GM19452 (cell line): ENCODE data around the gene DELE1.
"Not testable (repeated sequence)": the region's sequence is repeated elsewhere in the genome, so short reads cannot be mapped to it uniquely, and the experiment has no call there.

Experiments used
- ATAC-seq: cut with Tn5 transposase; IDR thresholded peaks from one replicate; pipeline ENCODE4 v1.9.1; 2021; ENCODE audit not compliant: unreplicated experiment

Gene DELE1

GRCh38 chr5:141922827-141923447 lies 734 bp upstream of the DELE1 start:
- not testable (repeated sequence) for ATAC-seq

- no peak for ATAC-seq
Observed at GRCh38 chr5:141926434-141926833, 2.8 kb downstream of the DELE1 start.

- ATAC-seq = no peak
Observed at GRCh38 chr5:141928051-141928450, 4.4 kb downstream of the DELE1 start.

- ATAC-seq = no peak
Observed at GRCh38 chr5:141929398-141930058, 5.9 kb downstream of the DELE1 start.

GRCh38 chr5:141931694-141932093 lies 8.0 kb downstream of the DELE1 start:
- no peak for ATAC-seq

- no peak for ATAC-seq
Observed at GRCh38 chr5:141933151-141933550, 9.5 kb downstream of the DELE1 start.

GRCh38 chr5:141934099-141934844 lies 10.6 kb downstream of the DELE1 start:
- no peak for ATAC-seq

GRCh38 chr5:141935538-141935937 lies 11.9 kb downstream of the DELE1 start:
- no peak for ATAC-seq

- no peak for ATAC-seq
Observed at GRCh38 chr5:141940695-141941271, 17.1 kb downstream of the DELE1 start.

- ATAC-seq = no peak
Observed at GRCh38 chr5:141941307-141941706, 17.6 kb downstream of the DELE1 start.

GRCh38 chr5:141941779-141942178 lies 18.1 kb downstream of the DELE1 start:
- no peak for ATAC-seq

- ATAC-seq = no peak
Observed at GRCh38 chr5:141942185-141942857, 18.6 kb downstream of the DELE1 start.

GRCh38 chr5:141944076-141944475 lies 20.4 kb downstream of the DELE1 start:
- no peak for ATAC-seq

GRCh38 chr5:141945511-141946051 lies 21.9 kb downstream of the DELE1 start:
- ATAC-seq = no peak

- no peak for ATAC-seq
Observed at GRCh38 chr5:141947316-141947715, 23.6 kb downstream of the DELE1 start.

- ATAC-seq = no peak
Observed at GRCh38 chr5:141948812-141949211, 25.1 kb downstream of the DELE1 start.

GRCh38 chr5:141949511-141949910 lies 25.8 kb downstream of the DELE1 start:
- no peak for ATAC-seq

- ATAC-seq = no peak
Observed at GRCh38 chr5:141950207-141951005, 26.7 kb downstream of the DELE1 start.

- ATAC-seq = peak; percentile 76
Observed at GRCh38 chr5:141951332-141951781, 27.7 kb downstream of the DELE1 start.

- ATAC-seq = no peak
Observed at GRCh38 chr5:141952020-141952419, 28.3 kb downstream of the DELE1 start.
